HepG2 (cell line): ENCODE data around the gene LRRC15. TPM values are rescaled to one million over a fixed set of nuclear protein-coding genes. Genes with fewer than 3 reads are reported as not detected.

Experiments
- ATAC-seq: fragments of 200-7000 bp; cut with Tn5 transposase; 3 replicates; pipeline ENCODE4 v1.9.1; 2020; ENCODE audit warnings: mild to moderate bottlenecking, moderate library complexity
- BruUV-seq: library from RNA; stranded (reverse); fragments of 400-500 nt; replicated peaks from 2 replicates; lab custom pipeline; 2021; lab: Mats Ljungman, UMichigan
- CTCF ChIA-PET: fragments of 300-600 bp; formaldehyde crosslinking; extraction: SDS; loops from one replicate; lab custom pipeline; 2021; ENCODE audit warnings: low total read pairs, inconsistent platforms, low intra/inter-chr PET ratio; lab: Yijun Ruan, JAX
- POLR2A ChIA-PET: fragments of 350-600 bp; sonication (Branson Sonifier 250); formaldehyde crosslinking; loops from one replicate; lab custom pipeline; 2020; ENCODE audit warnings: antibody characterized with exemption, inconsistent platforms; lab: Yijun Ruan, JAX
- DNase-seq: peaks from one replicate; pipeline ENCODE4 v3.0.0-alpha.2; 2015; ENCODE audit warnings: low spot score
- FAIRE-seq: peaks from 3 replicates; lab custom pipeline; 2011; peaks lifted over from hg19 to GRCh38; lab: Jason Lieb, UNC
- H2AFZ ChIP-seq: one replicate; pipeline ENCODE4 v1.6.1; 2011; ENCODE audit warnings: low read length, inconsistent platforms
- H3K27ac ChIP-seq: fragments of 300-600 bp; 3 replicates; pipeline ENCODE4 v1.8.0; 2011; ENCODE audit warnings: mixed run types, mild to moderate bottlenecking, mixed read lengths, low read length, inconsistent platforms; ENCODE audit not compliant: insufficient read depth; ENCODE audit errors: extremely low read length
- H3K27me3 ChIP-seq, 2 experiments: fragments of 200-600 bp in 1 of 2; 2 replicates in 1 of 2; 3 replicates in 1 of 2; pipeline versions ENCODE4 v1.6.0 to v1.8.0; 2011; ENCODE audit warnings: low read length in 2 of 2, mild to moderate bottlenecking in 2 of 2, moderate library complexity in 2 of 2, inconsistent platforms in 1 of 2; ENCODE audit not compliant: insufficient read depth in 2 of 2, control insufficient read depth in 1 of 2
- H3K36me3 ChIP-seq, 2 experiments: fragments of 200-600 bp in 1 of 2; replicated peaks in 1 of 2; 2 replicates in 1 of 2; 3 replicates in 1 of 2; pipeline versions ENCODE4 v1.5.1 to v1.8.0; 2011; ENCODE audit warnings: low read length in 2 of 2, inconsistent platforms in 1 of 2; ENCODE audit not compliant: insufficient read depth in 2 of 2, control insufficient read depth in 1 of 2
- H3K4me1 ChIP-seq: 2 replicates; pipeline ENCODE4 v1.5.1; 2012; ENCODE audit warnings: low read length, inconsistent platforms; ENCODE audit not compliant: insufficient read depth
- H3K4me2 ChIP-seq: 2 replicates; pipeline ENCODE4 v1.6.0; 2011; ENCODE audit warnings: low read depth, low read length, inconsistent platforms
- H3K4me3 ChIP-seq, 3 experiments: fragments of 200-600 bp in 1 of 3; sonication (generic), shearing (Covaris generic) in 1 of 3; replicated peaks in 1 of 3; 2 replicates each; pipeline ENCODE4 v1.5.1; 2011 to 2016; ENCODE audit warnings: low read length in 3 of 3, inconsistent platforms in 2 of 3, low read depth in 2 of 3, mild to moderate bottlenecking in 2 of 3, control low read depth in 1 of 3, mixed read lengths in 1 of 3; ENCODE audit not compliant: insufficient read depth in 1 of 3
- H3K79me2 ChIP-seq: one replicate; pipeline ENCODE4 v1.6.1; 2011; ENCODE audit warnings: low read length, inconsistent platforms; ENCODE audit not compliant: insufficient read depth
- H3K9ac ChIP-seq: 2 replicates; pipeline ENCODE4 v1.6.0; 2011; ENCODE audit warnings: mild to moderate bottlenecking, low read depth, low read length, inconsistent platforms; ENCODE audit not compliant: insufficient read depth
- H3K9me3 ChIP-seq: 2 replicates; pipeline ENCODE4 v1.5.1; 2012; ENCODE audit warnings: mild to moderate bottlenecking, low read length
- H4K20me1 ChIP-seq: 2 replicates; pipeline ENCODE4 v1.6.0; 2011; ENCODE audit warnings: inconsistent platforms, mild to moderate bottlenecking, low read length, moderate library complexity; ENCODE audit not compliant: insufficient read depth
- GATAD1 ChIP-seq: IDR thresholded peaks from 2 replicates; pipeline ENCODE4 v1.6.1; 2016; ENCODE audit warnings: missing genetic modification reagents, missing compliant biosample characterization
- HNRNPLL ChIP-seq: fragments of 200-400 bp; formaldehyde crosslinking; IDR thresholded peaks from 2 replicates; pipeline ENCODE4 v1.6.1; 2017; ENCODE audit warnings: mild to moderate bottlenecking, low read depth, low read length; ENCODE audit not compliant: poor library complexity, severe bottlenecking
- KDM5A ChIP-seq: fragments of 200-600 bp; sonication (generic); IDR thresholded peaks from 2 replicates; pipeline ENCODE4 v1.7.0; 2018; ENCODE audit warnings: antibody characterized with exemption, mild to moderate bottlenecking, low read length, borderline replicate concordance
- NR1H2 ChIP-seq: sonication (generic); formaldehyde crosslinking; IDR thresholded peaks from 2 replicates; pipeline ENCODE4 v1.8.1; 2022; ENCODE audit warnings: low read depth, missing genetic modification reagents, borderline replicate concordance
- POLR2AphosphoS2 ChIP-seq: IDR thresholded peaks from 2 replicates; pipeline ENCODE4 v1.6.1; 2011; ENCODE audit warnings: low read depth, low read length, improper control_type of control experiment
- SMAD9 ChIP-seq: sonication (generic); formaldehyde crosslinking; IDR thresholded peaks from 2 replicates; pipeline ENCODE4 v1.5.1; 2020; ENCODE audit warnings: mild to moderate bottlenecking, missing genetic modification reagents
- TAF15 ChIP-seq: fragments of 200-400 bp; formaldehyde crosslinking; IDR thresholded peaks from one replicate; pipeline ENCODE4 v1.6.1; 2018; ENCODE audit warnings: mild to moderate bottlenecking, low read depth, low read length; ENCODE audit not compliant: poor library complexity, severe bottlenecking
- TFDP2 ChIP-seq: sonication (generic); formaldehyde crosslinking; IDR thresholded peaks from 2 replicates; pipeline ENCODE4 v1.4.0; 2020; ENCODE audit warnings: missing genetic modification reagents
- ZC3H4 ChIP-seq: sonication (generic); formaldehyde crosslinking; IDR thresholded peaks from 2 replicates; pipeline ENCODE4 v1.4.0; 2020; ENCODE audit warnings: missing genetic modification reagents, borderline replicate concordance
- ZFP41 ChIP-seq: sonication (generic); formaldehyde crosslinking; IDR thresholded peaks from 2 replicates; pipeline ENCODE4 v1.4.0; 2020; ENCODE audit warnings: mild to moderate bottlenecking, missing genetic modification reagents, borderline replicate concordance
- ZNF260 ChIP-seq: sonication (generic); formaldehyde crosslinking; IDR thresholded peaks from 2 replicates; pipeline ENCODE4 v1.4.0; 2020; ENCODE audit warnings: missing genetic modification reagents, low read depth, mild to moderate bottlenecking, borderline replicate concordance
- ZNF343 ChIP-seq: sonication (generic); formaldehyde crosslinking; IDR thresholded peaks from 2 replicates; pipeline ENCODE4 v1.4.0; 2020; ENCODE audit warnings: mild to moderate bottlenecking, missing genetic modification reagents
- ZNF570 ChIP-seq: sonication (generic); formaldehyde crosslinking; IDR thresholded peaks from 2 replicates; pipeline ENCODE4 v1.4.0; 2020; ENCODE audit warnings: mild to moderate bottlenecking, missing genetic modification reagents, borderline replicate concordance
- ZNF629 ChIP-seq: sonication (generic); formaldehyde crosslinking; conservative IDR thresholded peaks from 2 replicates; pipeline ENCODE4 v1.5.0; 2020; ENCODE audit warnings: missing genetic modification reagents
- WGBS: methylation state at CpG from one replicate; pipeline ENCODE4 v1.1.6; 2017; ENCODE audit warnings: low lambda C conversion rate; 5-methylcytosine and 5-hydroxymethylcytosine counted together
- in situ Hi-C: cut with HindIII; loops from 2 replicates; pipeline ENCODE4 v1.10.0; 2017; ENCODE audit warnings: low pct_unique_long_range_greater_than_20kb; ENCODE audit not compliant: extremely low pct_ligation_motif_present
- intact Hi-C: fragments of 100-400 bp; cut with micrococcal nuclease; formaldehyde crosslinking; loops from one replicate; pipeline ENCODE4 v1.10.0; 2022; ENCODE audit not compliant: unreplicated experiment
- polyA plus RNA-seq, 8 experiments: library from polyadenylated mRNA; depleted of rRNA in 3 of 8; stranded (reverse) in 7 of 8; unstranded in 1 of 8; fragments of >200 nt; fragmentation: Illumina TruSeq in 4 of 8; extraction: Trizol in 4 of 8; gene quantifications; 2 replicates each; pipeline versions ENCODE4 v1.2.1 to v1.2.3, GENCODE V29; 2011 to 2016; ENCODE audit warnings: low read depth in 4 of 8, missing spikeins in 1 of 8, mixed read lengths in 1 of 8; ENCODE audit not compliant: insufficient read depth in 1 of 8
- total RNA-seq, 5 experiments: library from RNA; depleted of rRNA; stranded (reverse); fragments of >200 nt; fragmentation: Illumina TruSeq; extraction: Trizol; gene quantifications; 2 replicates each; pipeline ENCODE4 v1.2.3, GENCODE V29; 2016; ENCODE audit warnings: low read depth in 1 of 5
- TF ChIP-seq, protein P1 (sequence below): IDR thresholded peaks from 2 replicates; pipeline ENCODE4 v1.6.1; 2016
- TF ChIP-seq, protein P2 (sequence below): sonication (generic); formaldehyde crosslinking; IDR thresholded peaks from 2 replicates; pipeline ENCODE4 v1.4.0; 2020; ENCODE audit warnings: missing genetic modification reagents

The LRRC15 gene
- total and polyA plus RNA-seq, 2 of the 13 experiments (the other 11 are each of a cell fraction or from before 2014, with no cell fraction given): not detected

DNA sequence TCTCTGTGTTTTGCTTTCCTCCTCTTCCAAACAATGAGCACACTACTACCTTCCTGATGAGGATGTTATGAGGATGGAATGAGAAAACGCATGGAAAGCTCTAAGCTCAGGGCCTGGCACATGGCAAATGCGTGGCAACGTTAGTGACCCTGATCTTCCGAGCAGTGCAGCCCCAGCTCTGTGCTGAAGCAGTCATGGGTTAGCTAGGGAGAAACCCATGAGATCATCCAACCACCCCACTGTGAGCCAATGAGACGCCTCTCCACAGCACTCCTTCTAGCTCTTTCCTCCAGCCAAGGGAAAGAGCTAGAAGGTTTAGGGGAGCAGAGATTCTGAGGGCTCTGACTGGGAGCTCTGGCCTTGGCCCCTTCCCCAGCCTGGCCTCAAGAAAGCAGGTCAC lies 22.9 kb downstream of the LRRC15 start:
- ATAC-seq (no peak), FAIRE-seq (no peak), DNase-seq (no peak)
- ChIA-PET CTCF (no interaction called here), POLR2A (no interaction called here)
- Histone ChIP-seq H3K9ac (no peak overlapping the region), H3K4me2 (no peak overlapping the region), H3K36me3 (peaks cover 6 to 11% of the 10 kb centered on the region in 2 experiments; a peak in 4 of 5 replicates), H3K27me3 (no peaks in the 10 kb centered on the region), H3K27ac (no peak overlapping the region), H3K79me2 (no peaks in the 10 kb centered on the region), H3K4me3 (no peak overlapping the region), H3K9me3 (no peaks in the 10 kb centered on the region), H2AFZ (no peak overlapping the region), H3K4me1 (peaks cover 18% of the 10 kb centered on the region), H4K20me1 (no peaks in the 10 kb centered on the region)
- in situ Hi-C loops: no loop called here
- BruUV-seq: no TSS peak
- intact Hi-C loops: no loop called here
- TF ChIP-seq ZC3H4 (CRISPR knock-in tag) (no peak), NR1H2 (CRISPR knock-in tag) (no peak), ZNF343 (CRISPR knock-in tag) (no peak), KDM5A (no peak)
- TF ChIP-seq, protein P1, sequence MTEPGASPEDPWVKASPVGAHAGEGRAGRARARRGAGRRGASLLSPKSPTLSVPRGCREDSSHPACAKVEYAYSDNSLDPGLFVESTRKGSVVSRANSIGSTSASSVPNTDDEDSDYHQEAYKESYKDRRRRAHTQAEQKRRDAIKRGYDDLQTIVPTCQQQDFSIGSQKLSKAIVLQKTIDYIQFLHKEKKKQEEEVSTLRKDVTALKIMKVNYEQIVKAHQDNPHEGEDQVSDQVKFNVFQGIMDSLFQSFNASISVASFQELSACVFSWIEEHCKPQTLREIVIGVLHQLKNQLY: no peak
- TF ChIP-seq, protein P2, sequence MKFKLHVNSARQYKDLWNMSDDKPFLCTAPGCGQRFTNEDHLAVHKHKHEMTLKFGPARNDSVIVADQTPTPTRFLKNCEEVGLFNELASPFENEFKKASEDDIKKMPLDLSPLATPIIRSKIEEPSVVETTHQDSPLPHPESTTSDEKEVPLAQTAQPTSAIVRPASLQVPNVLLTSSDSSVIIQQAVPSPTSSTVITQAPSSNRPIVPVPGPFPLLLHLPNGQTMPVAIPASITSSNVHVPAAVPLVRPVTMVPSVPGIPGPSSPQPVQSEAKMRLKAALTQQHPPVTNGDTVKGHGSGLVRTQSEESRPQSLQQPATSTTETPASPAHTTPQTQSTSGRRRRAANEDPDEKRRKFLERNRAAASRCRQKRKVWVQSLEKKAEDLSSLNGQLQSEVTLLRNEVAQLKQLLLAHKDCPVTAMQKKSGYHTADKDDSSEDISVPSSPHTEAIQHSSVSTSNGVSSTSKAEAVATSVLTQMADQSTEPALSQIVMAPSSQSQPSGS: no peak
- WGBS: 95% methylated on average over 4 of the region's 5 CpGs

GRCh38 chr3:194346035-194346434 lies 23.5 kb downstream of the LRRC15 start:
- Histone ChIP-seq H4K20me1 (no peaks in the 10 kb centered on the region), H2AFZ (no peak overlapping the region), H3K9me3 (no peaks in the 10 kb centered on the region), H3K27me3 (no peaks in the 10 kb centered on the region), H3K4me2 (no peak overlapping the region), H3K36me3 (peaks cover 6 to 16% of the 10 kb centered on the region in 2 experiments; a peak in 4 of 5 replicates), H3K4me3 (no peak overlapping the region), H3K4me1 (peaks cover 14% of the 10 kb centered on the region), H3K27ac (no peak overlapping the region), H3K9ac (no peak overlapping the region), H3K79me2 (no peaks in the 10 kb centered on the region)
- in situ Hi-C loops (no loop called here), intact Hi-C loops (no loop called here)
- no TSS peak for BruUV-seq
- ChIA-PET POLR2A (no interaction called here), CTCF (no interaction called here)
- ATAC-seq: no peak
- WGBS: 82% methylated on average over 6 of the region's 9 CpGs
- FAIRE-seq: no peak
- no peak for DNase-seq
- TF ChIP-seq TFDP2 (CRISPR knock-in tag): no peak
- TF ChIP-seq ZNF570 (CRISPR knock-in tag): no peak
- no peak for TF ChIP-seq GATAD1
- TF ChIP-seq ZNF260: no peak
- no peak for TF ChIP-seq SMAD9 (CRISPR knock-in tag)
- TF ChIP-seq POLR2AphosphoS2: no peak
- no peak for TF ChIP-seq TAF15
- TF ChIP-seq ZNF629: no peak
- TF ChIP-seq ZFP41 (CRISPR knock-in tag): no peak
- TF ChIP-seq HNRNPLL: no peak
